ENCODE data around the gene CALM3.

GRCh38 chr19:46555628-46556280, 45.4 kb upstream of the CALM3 start:
- TF ChIP-seq CTCF (IDR thresholded peaks at IDR 0.05; ENCODE audit: poor library complexity) (no peak), EZH2 (IDR thresholded peaks at IDR 0.05; ENCODE audit: borderline replicate concordance) (no peak), EZH2phosphoT487 (IDR thresholded peaks at IDR 0.05; ENCODE audit: low read depth, severe bottlenecking, unreplicated experiment) (no peak)
